ENCODE data around the gene DHX29. TPM values are rescaled to one million over a fixed set of nuclear protein-coding genes. Genes with fewer than 3 reads are reported as not detected.

The DHX29 gene
- total RNA-seq, 1 experiment from 2014 or later = 27.6 TPM

DNA sequence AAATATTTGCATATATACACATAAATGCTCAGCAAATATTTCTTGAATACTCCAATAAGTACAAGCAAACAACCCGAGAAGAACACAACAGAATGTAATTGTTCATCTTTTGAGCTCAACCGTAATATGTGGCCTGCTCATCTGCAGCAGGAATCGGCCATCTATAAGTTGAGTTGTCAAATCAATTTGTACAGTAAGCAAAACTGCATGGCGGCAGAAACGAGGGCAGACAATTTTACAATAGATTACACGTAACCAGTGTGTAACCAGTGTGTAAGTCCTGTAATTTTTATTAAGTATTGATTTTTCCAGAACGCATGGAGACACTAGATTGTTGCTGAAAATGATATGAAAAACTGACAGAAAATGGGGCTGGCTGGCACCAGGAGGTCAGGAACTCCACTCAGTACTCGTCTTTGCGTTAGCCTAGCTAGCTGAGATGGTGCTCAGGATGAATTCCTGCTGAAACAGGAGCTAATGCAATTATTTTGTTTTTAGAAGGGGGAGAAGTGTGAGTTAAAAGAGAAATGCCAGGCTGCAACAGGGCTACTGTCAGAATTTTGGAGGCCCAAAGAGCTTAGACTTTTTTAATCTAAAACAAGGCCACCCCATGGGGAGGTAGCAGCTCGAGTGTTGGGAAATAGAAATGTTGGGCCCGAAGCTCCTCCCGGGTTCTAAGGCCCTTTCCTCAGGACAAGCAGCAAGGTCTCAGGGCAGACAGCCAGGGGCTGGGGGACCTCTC, 682 bp downstream of the DHX29 start:
- Mint-ChIP-seq H3K9me3 (ENCODE audit: unreplicated experiment) (no peaks in the 10 kb centered on the region), H3K27ac (ENCODE audit: unreplicated experiment) (no peak overlapping the region), H3K36me3 (ENCODE audit: insufficient read depth, unreplicated experiment) (peaks cover 7% of the 10 kb centered on the region), H3K27me3 (ENCODE audit: insufficient read depth, unreplicated experiment) (no peaks in the 10 kb centered on the region), H3K4me3 (ENCODE audit: unreplicated experiment) (no peak overlapping the region), H3K4me1 (ENCODE audit: low read depth, unreplicated experiment) (peaks cover 7% of the 10 kb centered on the region)
- BruUV-seq (replicated peaks) = TSS peak; percentile 53
- POLR2A ChIA-PET = interaction anchor here (0.6 to 1.5 kb wide), 5 partner anchors 11 to 208 kb away, joined by 3 to 13 read pairs (median 4); no protein-coding TSS in a partner anchor
- Histone ChIP-seq H3K4me1 (peaks cover 29% of the 10 kb centered on the region), H3K4me3 (ENCODE audit: low read depth, low read length) (peak overlapping the region; percentile 70), H3K36me3 (ENCODE audit: control insufficient read depth, insufficient read depth, low read length) (no peaks in the 10 kb centered on the region; the same call in 1 of the 2 replicates), H3K27me3 (replicated peaks; ENCODE audit: control insufficient read depth, insufficient read depth, low read length) (no peaks in the 10 kb centered on the region), H3K9me3 (no peaks in the 10 kb centered on the region)
- peak in 1 of 2 experiments; percentile 11 for DNase-seq
- intact Hi-C loops (cut with micrococcal nuclease; ENCODE audit: unreplicated experiment) = loop anchor here (2.0 to 5.0 kb wide), 2 partner anchors 80 to 135 kb away; partner anchors contain the start of genes CDC20B and MCIDAS
- CTCF ChIA-PET = interaction anchor here (0.5 to 1.7 kb wide), 6 partner anchors 75 to 385 kb away, joined by 3 to 11 read pairs (median 4); partner anchors contain the start of gene MCIDAS
- TF ChIP-seq, protein P1, sequence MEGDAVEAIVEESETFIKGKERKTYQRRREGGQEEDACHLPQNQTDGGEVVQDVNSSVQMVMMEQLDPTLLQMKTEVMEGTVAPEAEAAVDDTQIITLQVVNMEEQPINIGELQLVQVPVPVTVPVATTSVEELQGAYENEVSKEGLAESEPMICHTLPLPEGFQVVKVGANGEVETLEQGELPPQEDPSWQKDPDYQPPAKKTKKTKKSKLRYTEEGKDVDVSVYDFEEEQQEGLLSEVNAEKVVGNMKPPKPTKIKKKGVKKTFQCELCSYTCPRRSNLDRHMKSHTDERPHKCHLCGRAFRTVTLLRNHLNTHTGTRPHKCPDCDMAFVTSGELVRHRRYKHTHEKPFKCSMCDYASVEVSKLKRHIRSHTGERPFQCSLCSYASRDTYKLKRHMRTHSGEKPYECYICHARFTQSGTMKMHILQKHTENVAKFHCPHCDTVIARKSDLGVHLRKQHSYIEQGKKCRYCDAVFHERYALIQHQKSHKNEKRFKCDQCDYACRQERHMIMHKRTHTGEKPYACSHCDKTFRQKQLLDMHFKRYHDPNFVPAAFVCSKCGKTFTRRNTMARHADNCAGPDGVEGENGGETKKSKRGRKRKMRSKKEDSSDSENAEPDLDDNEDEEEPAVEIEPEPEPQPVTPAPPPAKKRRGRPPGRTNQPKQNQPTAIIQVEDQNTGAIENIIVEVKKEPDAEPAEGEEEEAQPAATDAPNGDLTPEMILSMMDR (IDR thresholded peaks at IDR 0.05; ENCODE audit: insufficient read depth in 1 of 2, low read depth in 1 of 2, low read length in 1 of 2, severe bottlenecking in 1 of 2, unreplicated experiment in 1 of 2) = no peak

DNA sequence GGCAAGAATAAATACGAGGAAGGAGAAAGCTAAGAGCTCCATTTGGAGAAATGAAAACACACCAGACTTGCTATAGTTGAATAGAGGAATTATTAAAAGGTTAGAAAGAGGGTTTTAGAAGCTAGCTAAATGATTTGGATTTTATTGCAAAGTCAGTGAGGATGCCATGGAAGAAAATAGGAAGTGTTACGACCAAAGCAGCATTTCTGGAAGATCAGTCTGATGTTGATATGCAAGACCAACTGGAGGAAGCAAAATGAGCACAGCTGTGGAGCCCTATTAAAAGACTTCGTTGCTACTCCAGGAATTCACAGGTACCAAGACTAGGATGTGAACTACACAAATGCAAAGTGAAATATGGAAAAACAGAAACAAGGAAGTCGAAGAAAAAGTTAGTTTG, 2.1 kb downstream of the DHX29 start:
- Histone ChIP-seq H3K36me3 (ENCODE audit: control insufficient read depth, insufficient read depth, low read length) (peaks cover 1% of the 10 kb centered on the region; the same call in 1 of the 2 replicates), H3K9me3 (no peaks in the 10 kb centered on the region), H3K4me1 (peaks cover 29% of the 10 kb centered on the region), H3K4me3 (ENCODE audit: low read depth, low read length) (no peak overlapping the region), H3K27me3 (replicated peaks; ENCODE audit: control insufficient read depth, insufficient read depth, low read length) (no peaks in the 10 kb centered on the region)
- no peak overlapping the region for H3K4me3 Mint-ChIP-seq (ENCODE audit: unreplicated experiment)
- peaks cover 13% of the 10 kb centered on the region for H3K36me3 Mint-ChIP-seq (ENCODE audit: insufficient read depth, unreplicated experiment)
- no peaks in the 10 kb centered on the region for H3K27me3 Mint-ChIP-seq (ENCODE audit: insufficient read depth, unreplicated experiment)
- no peak overlapping the region for H3K27ac Mint-ChIP-seq (ENCODE audit: unreplicated experiment)
- TF ChIP-seq, protein P1 (IDR thresholded peaks at IDR 0.05; ENCODE audit: insufficient read depth in 1 of 2, low read depth in 1 of 2, low read length in 1 of 2, severe bottlenecking in 1 of 2, unreplicated experiment in 1 of 2) = no peak
- CTCF ChIA-PET = no interaction called here
- no peaks in the 10 kb centered on the region for H3K9me3 Mint-ChIP-seq (ENCODE audit: unreplicated experiment)
- no peak for DNase-seq
- intact Hi-C loops (cut with micrococcal nuclease; ENCODE audit: unreplicated experiment) = loop anchor here (5.0 kb wide), 1 partner anchor 133 kb away; the partner anchor contains the start of gene CDC20B
- POLR2A ChIA-PET = interaction anchor here (0.5 kb wide), 1 partner anchor 120 kb away, joined by 7 read pairs; no protein-coding TSS in a partner anchor
- no TSS peak for BruUV-seq (replicated peaks)
- H3K4me1 Mint-ChIP-seq (ENCODE audit: low read depth, unreplicated experiment) = peaks cover 7% of the 10 kb centered on the region

GRCh38 chr5:55304584-55304983, 2.9 kb downstream of the DHX29 start:
- Histone ChIP-seq H3K4me1 (peaks cover 29% of the 10 kb centered on the region), H3K36me3 (ENCODE audit: control insufficient read depth, insufficient read depth, low read length) (peaks cover 1% of the 10 kb centered on the region; the same call in 1 of the 2 replicates), H3K27me3 (replicated peaks; ENCODE audit: control insufficient read depth, insufficient read depth, low read length) (no peaks in the 10 kb centered on the region), H3K9me3 (no peaks in the 10 kb centered on the region), H3K4me3 (ENCODE audit: low read depth, low read length) (no peak overlapping the region)
- Mint-ChIP-seq H3K27me3 (ENCODE audit: insufficient read depth, unreplicated experiment) (no peaks in the 10 kb centered on the region), H3K27ac (ENCODE audit: unreplicated experiment) (no peak overlapping the region), H3K36me3 (ENCODE audit: insufficient read depth, unreplicated experiment) (peaks cover 15% of the 10 kb centered on the region), H3K4me1 (ENCODE audit: low read depth, unreplicated experiment) (peaks cover 7% of the 10 kb centered on the region), H3K9me3 (ENCODE audit: unreplicated experiment) (no peaks in the 10 kb centered on the region), H3K4me3 (ENCODE audit: unreplicated experiment) (no peak overlapping the region)
- intact Hi-C loops (cut with micrococcal nuclease; ENCODE audit: unreplicated experiment) = no loop called here
- no TSS peak for BruUV-seq (replicated peaks)
- DNase-seq = no peak
- POLR2A ChIA-PET = no interaction called here
- CTCF ChIA-PET = interaction anchor here (0.6 kb wide), 1 partner anchor 878 kb away, joined by 7 read pairs; no protein-coding TSS in a partner anchor
- TF ChIP-seq, protein P1 (IDR thresholded peaks at IDR 0.05; ENCODE audit: insufficient read depth in 1 of 2, low read depth in 1 of 2, low read length in 1 of 2, severe bottlenecking in 1 of 2, unreplicated experiment in 1 of 2) = no peak
